MCF 10A (cell line): Measurements from ENCODE around the gene GTF3C5. TPM values are rescaled to one million over a fixed set of nuclear protein-coding genes. Genes with fewer than 3 reads are reported as not detected.

Experiments
- Bru-seq: library from RNA; stranded (reverse); fragments of 400-500 nt; gene quantifications from one replicate; lab custom pipeline; 2021; lab: Mats Ljungman, UMichigan
- BruChase-seq, 2 experiments: library from RNA; stranded (reverse); fragments of 400-500 nt; gene quantifications; one replicate each; lab custom pipeline; 2021; lab: Mats Ljungman, UMichigan
- BruUV-seq: library from RNA; stranded (reverse); fragments of 400-500 nt; replicated peaks from 2 replicates; lab custom pipeline; 2021; lab: Mats Ljungman, UMichigan
- CTCF ChIA-PET: fragments of 300-600 bp; sonication (Branson Sonifier 250); formaldehyde crosslinking; extraction: SDS; loops from one replicate; lab custom pipeline; 2021; ENCODE audit warnings: antibody characterized with exemption, inconsistent platforms; lab: Yijun Ruan, JAX
- POLR2A ChIA-PET: fragments of 300-600, 350-650 bp; sonication (Branson Sonifier 250); formaldehyde crosslinking; extraction: SDS; loops from one replicate; lab custom pipeline; 2020; ENCODE audit warnings: antibody characterized with exemption, inconsistent platforms; lab: Yijun Ruan, JAX
- DNase-seq: peaks from one replicate; pipeline ENCODE4 v3.0.0-alpha.2; 2018; ENCODE audit not compliant: unreplicated experiment
- H3K27ac Mint-ChIP-seq: one replicate; pipeline ENCODE4 v1.8.0; 2022; ENCODE audit warnings: mild to moderate bottlenecking, low read depth, mixed read lengths; ENCODE audit not compliant: unreplicated experiment
- H3K27me3 Mint-ChIP-seq: one replicate; pipeline ENCODE4 v1.8.0; 2022; ENCODE audit warnings: mixed read lengths; ENCODE audit not compliant: insufficient read depth, unreplicated experiment
- H3K36me3 Mint-ChIP-seq: one replicate; pipeline ENCODE4 v1.8.0; 2022; ENCODE audit warnings: mild to moderate bottlenecking, moderate library complexity, mixed read lengths; ENCODE audit not compliant: insufficient read depth, unreplicated experiment
- H3K4me1 Mint-ChIP-seq: one replicate; pipeline ENCODE4 v1.8.0; 2022; ENCODE audit warnings: mixed read lengths; ENCODE audit not compliant: insufficient read depth, unreplicated experiment
- H3K4me3 Mint-ChIP-seq: one replicate; pipeline ENCODE4 v1.8.0; 2022; ENCODE audit warnings: mild to moderate bottlenecking, moderate library complexity, mixed read lengths; ENCODE audit not compliant: unreplicated experiment
- H3K9me3 Mint-ChIP-seq: one replicate; pipeline ENCODE4 v1.8.0; 2022; ENCODE audit warnings: mixed read lengths; ENCODE audit not compliant: unreplicated experiment
- CTCF ChIP-seq: fragments of 200-600 bp; IDR thresholded peaks from one replicate; pipeline ENCODE4 v1.8.0; 2022; ENCODE audit warnings: antibody characterized with exemption, mild to moderate bottlenecking; ENCODE audit not compliant: unreplicated experiment
- intact Hi-C: fragments of 100-400 bp; cut with micrococcal nuclease; formaldehyde crosslinking; loops from 2 replicates; pipeline ENCODE4 v1.14.1; 2022
- long read RNA-seq: library from polyadenylated mRNA; stranded (forward); transcript quantifications from one replicate; pipeline ENCODE4 v2.0.0, GENCODE V29; 2022
- total RNA-seq: library from RNA; stranded (reverse); gene quantifications from 2 replicates; pipeline ENCODE4 v1.2.3, GENCODE V29; 2022

GTF3C5 gene
- total RNA-seq (53.9 and 55.4 TPM in 2 replicates), Bru-seq, nascent RNA (percentile 67 among the genes with signal in this experiment), BruChase-seq, experiment 1, labeled RNA remaining after a 6-hour chase (percentile 73 among the genes with signal in this experiment), BruChase-seq, experiment 2, labeled RNA remaining after a 2-hour chase (percentile 67 among the genes with signal in this experiment)
- long read RNA-seq, transcript GTF3C5-202 (11 exons, 2,406 nt), result major isoform, 29 of 49 reads
- long read RNA-seq, transcript GTF3C5-204 (12 exons, 2,110 nt), result minor isoform, 6 of 49 reads
- long read RNA-seq, partial matches to known transcripts, result 7 of 49 reads
- long read RNA-seq, other reads (novel, unspliced or antisense), result 7 of 49 reads

- no peaks in the 10 kb centered on the region for H3K9me3 Mint-ChIP-seq
- ChIA-PET POLR2A (interaction anchor here (0.6 to 4.0 kb wide), 36 partner anchors 8 to 1531 kb away, joined by 3 to 41 read pairs (median 5); partner anchors contain the start of genes CACFD1, DDX31, GTF3C4 and REXO4), CTCF (interaction anchor here (0.6 to 4.7 kb wide), 7 partner anchors 8 to 304 kb away, joined by 3 to 39 read pairs (median 4); no protein-coding TSS in a partner anchor)
- TSS peak; percentile 41 for BruUV-seq
- peaks cover 29% of the 10 kb centered on the region for H3K4me1 Mint-ChIP-seq
- intact Hi-C loops, result loop anchor here (5.0 kb wide), 1 partner anchor 117 kb away; no protein-coding TSS in a partner anchor
- no peak for TF ChIP-seq CTCF
- H3K27ac Mint-ChIP-seq, result peak within 1 kb of the TSS; percentile 99
- H3K4me3 Mint-ChIP-seq, result peak within 1 kb of the TSS; percentile 99
- H3K27me3 Mint-ChIP-seq, result no peaks in the 10 kb centered on the region
- peak; percentile 99 for DNase-seq
- peaks cover 12% of the 10 kb centered on the region for H3K36me3 Mint-ChIP-seq
Observed at GRCh38 chr9:133030317-133031129, at the start of gene GTF3C5. TSS of gene GTF3C5 (plus strand) at chr9:133030997. CDS start at chr9:133031012, 15 bp downstream.

- Mint-ChIP-seq H3K4me1 (no peaks in the 10 kb centered on the region), H3K36me3 (no peaks in the 10 kb centered on the region), H3K27me3 (peaks cover 60% of the 10 kb centered on the region), H3K9me3 (no peaks in the 10 kb centered on the region), H3K27ac (no peak overlapping the region), H3K4me3 (no peak overlapping the region)
- no TSS peak for BruUV-seq
- intact Hi-C loops, result no loop called here
- no peak for DNase-seq
- ChIA-PET POLR2A (interaction anchor here (1.0 kb wide), 1 partner anchor 48 kb away, joined by 4 read pairs; the partner anchor contains the start of gene GTF3C5), CTCF (interaction anchor here (0.7 to 2.2 kb wide), 3 partner anchors 9 to 372 kb away, joined by 3 to 8 read pairs (median 6); no protein-coding TSS in a partner anchor)
- TF ChIP-seq CTCF, result no peak
Observed at GRCh38 chr9:132982458-132982857, 48.3 kb upstream of the GTF3C5 start.

- H3K9me3 Mint-ChIP-seq, result no peaks in the 10 kb centered on the region
- POLR2A ChIA-PET, result no interaction called here
- BruUV-seq, result no TSS peak
- H3K4me3 Mint-ChIP-seq, result no peak overlapping the region
- H3K4me1 Mint-ChIP-seq, result no peaks in the 10 kb centered on the region
- no peak for TF ChIP-seq CTCF
- no peaks in the 10 kb centered on the region for H3K36me3 Mint-ChIP-seq
- DNase-seq, result no peak
- H3K27me3 Mint-ChIP-seq, result peaks cover 48% of the 10 kb centered on the region
- intact Hi-C loops, result no loop called here
- CTCF ChIA-PET, result interaction anchor here (0.7 kb wide), 1 partner anchor 389 kb away, joined by 3 read pairs; no protein-coding TSS in a partner anchor
- no peak overlapping the region for H3K27ac Mint-ChIP-seq
Observed at GRCh38 chr9:132983491-132984201, 47.2 kb upstream of the GTF3C5 start.
